ENCODE measurements around the gene SORCS2. TPM values are rescaled to one million over a fixed set of nuclear protein-coding genes. Genes with fewer than 3 reads are reported as not detected.

SORCS2 gene
- total and polyA plus RNA-seq, 12 donors: 0.25 to 5.4 (median 2.2) TPM

GRCh38 chr4:7593646-7594412 lies 401.5 kb downstream of the SORCS2 start:
- no peak for DNase-seq
- Histone ChIP-seq H3K9me3 (no peaks in the 10 kb centered on the region), H3K27me3 (peaks cover 0 to 3% (median 0%) of the 10 kb centered on the region in 7 donors), H3K4me1 (peaks cover 0 to 13% (median 4%) of the 10 kb centered on the region in 9 donors), H3K4me3 (no peak overlapping the region), H3K27ac (no peak overlapping the region), H3K36me3 (no peaks in the 10 kb centered on the region)
- ATAC-seq: no peak
- 78 to 84% methylated on average over 21 of the region's 21 CpGs for WGBS, 2 donors
- TF ChIP-seq, protein P1, sequence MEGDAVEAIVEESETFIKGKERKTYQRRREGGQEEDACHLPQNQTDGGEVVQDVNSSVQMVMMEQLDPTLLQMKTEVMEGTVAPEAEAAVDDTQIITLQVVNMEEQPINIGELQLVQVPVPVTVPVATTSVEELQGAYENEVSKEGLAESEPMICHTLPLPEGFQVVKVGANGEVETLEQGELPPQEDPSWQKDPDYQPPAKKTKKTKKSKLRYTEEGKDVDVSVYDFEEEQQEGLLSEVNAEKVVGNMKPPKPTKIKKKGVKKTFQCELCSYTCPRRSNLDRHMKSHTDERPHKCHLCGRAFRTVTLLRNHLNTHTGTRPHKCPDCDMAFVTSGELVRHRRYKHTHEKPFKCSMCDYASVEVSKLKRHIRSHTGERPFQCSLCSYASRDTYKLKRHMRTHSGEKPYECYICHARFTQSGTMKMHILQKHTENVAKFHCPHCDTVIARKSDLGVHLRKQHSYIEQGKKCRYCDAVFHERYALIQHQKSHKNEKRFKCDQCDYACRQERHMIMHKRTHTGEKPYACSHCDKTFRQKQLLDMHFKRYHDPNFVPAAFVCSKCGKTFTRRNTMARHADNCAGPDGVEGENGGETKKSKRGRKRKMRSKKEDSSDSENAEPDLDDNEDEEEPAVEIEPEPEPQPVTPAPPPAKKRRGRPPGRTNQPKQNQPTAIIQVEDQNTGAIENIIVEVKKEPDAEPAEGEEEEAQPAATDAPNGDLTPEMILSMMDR (IDR thresholded peaks at IDR 0.05): no peak
- intact Hi-C loops (cut with DNase I): no loop called here

DNA sequence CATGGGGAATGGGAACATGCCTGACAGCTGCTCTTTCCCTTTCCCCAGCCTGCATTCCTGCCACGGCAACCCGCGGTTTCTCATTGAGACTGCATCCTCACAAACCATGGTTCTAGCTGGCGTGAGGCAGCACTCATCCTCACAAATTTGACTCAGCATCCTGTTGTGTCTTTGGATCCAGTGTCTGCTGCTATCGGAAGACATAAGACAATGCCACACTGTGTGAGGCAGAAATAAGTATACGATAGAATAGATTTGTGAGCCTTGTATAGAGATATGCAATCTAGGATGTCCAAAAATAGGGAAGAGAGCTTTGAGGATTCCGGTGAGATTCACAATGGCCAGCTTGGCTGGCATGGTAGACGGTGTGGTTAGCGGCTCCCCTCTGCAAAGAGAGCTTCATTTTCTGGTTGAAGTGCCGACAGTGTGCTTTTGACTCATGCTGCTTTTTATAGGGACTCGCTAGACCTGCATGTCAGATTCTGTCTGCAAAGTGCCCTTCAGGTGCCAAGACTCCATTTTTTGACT lies 403.7 kb downstream of the SORCS2 start:
- DNase-seq (peak in 1 of 2 donors; percentile 48), ATAC-seq (peak in 7 of 8 donors; percentile 73 to 93 (median 88))
- WGBS, 2 donors: 42 to 49% methylated on average over 11 of the region's 11 CpGs

GRCh38 chr4:7596918-7597606 lies 404.7 kb downstream of the SORCS2 start:
- Histone ChIP-seq H3K36me3 (no peaks in the 10 kb centered on the region), H3K27me3 (peaks cover 0 to 3% (median 0%) of the 10 kb centered on the region in 7 donors), H3K4me1 (peaks cover 0 to 13% (median 4%) of the 10 kb centered on the region in 9 donors), H3K9me3 (no peaks in the 10 kb centered on the region), H3K27ac (peak overlapping the region in 1 of 10 donors; percentile 62), H3K4me3 (no peak overlapping the region)
- TF ChIP-seq, protein P1 (IDR thresholded peaks at IDR 0.05): no peak
- 71 to 76% methylated on average over 9 of the region's 9 CpGs for WGBS, 2 donors
- intact Hi-C loops (cut with DNase I): no loop called here
- DNase-seq (no peak), ATAC-seq (no peak)

More for the DNA sequence above, 403.7 kb downstream of the SORCS2 start:
- Histone ChIP-seq H3K4me1 (peaks cover 0 to 13% (median 4%) of the 10 kb centered on the region in 9 donors), H3K27me3 (peaks cover 0 to 3% (median 0%) of the 10 kb centered on the region in 7 donors), H3K9me3 (no peaks in the 10 kb centered on the region), H3K4me3 (no peak overlapping the region), H3K27ac (peak overlapping the region in 3 of 10 donors; percentile 16 to 62 (median 41)), H3K36me3 (no peaks in the 10 kb centered on the region)
- intact Hi-C loops (cut with DNase I): no loop called here
- TF ChIP-seq, protein P1 (IDR thresholded peaks at IDR 0.05): no peak
